IMR-90 (cell line): ENCODE measurements around the gene C1orf52. TPM values are rescaled to one million over a fixed set of nuclear protein-coding genes. Genes with fewer than 3 reads are reported as not detected.

Source experiments
- ATAC-seq: fragments of 200-7000 bp; cut with Tn5 transposase; 2 replicates; pipeline ENCODE4 v1.9.1; 2020; ENCODE audit warnings: low read depth, mild to moderate bottlenecking, moderate library complexity
- BruUV-seq: library from RNA; stranded (reverse); fragments of 400-500 nt; replicated peaks from 2 replicates; lab custom pipeline; 2021; lab: Mats Ljungman, UMichigan
- CTCF ChIA-PET: fragments of 300-600 bp; formaldehyde crosslinking; extraction: SDS; loops from one replicate; lab custom pipeline; 2021; ENCODE audit warnings: antibody characterized with exemption; lab: Yijun Ruan, JAX
- POLR2A ChIA-PET: fragments of 300-600 bp; sonication (Branson Sonifier 250); formaldehyde crosslinking; loops from one replicate; lab custom pipeline; 2022; ENCODE audit warnings: antibody characterized with exemption; ENCODE audit not compliant: unreplicated experiment; lab: Charles Lee
- DNase-seq: peaks from one replicate; pipeline ENCODE4 v3.0.0; 2013
- H2AFZ ChIP-seq: replicated peaks from 2 replicates; pipeline ENCODE3; 2013; ENCODE audit warnings: low read length, mild to moderate bottlenecking; ENCODE audit not compliant: poor library complexity
- H2AK5ac ChIP-seq: 2 replicates; pipeline ENCODE4 v1.6.1; 2013; ENCODE audit warnings: low read depth, low read length, inconsistent platforms
- H2AK9ac ChIP-seq: replicated peaks from 2 replicates; pipeline ENCODE3; 2013; ENCODE audit warnings: mild to moderate bottlenecking, low read depth, low read length, moderate library complexity; ENCODE audit not compliant: poor library complexity
- H2BK120ac ChIP-seq: 2 replicates; pipeline ENCODE4 v1.6.1; 2013; ENCODE audit warnings: low read depth, low read length, inconsistent platforms
- H2BK15ac ChIP-seq: 3 replicates; pipeline ENCODE4 v1.6.1; 2013; ENCODE audit warnings: low read depth, low read length, inconsistent platforms
- H2BK20ac ChIP-seq: 2 replicates; pipeline ENCODE4 v1.6.1; 2013; ENCODE audit warnings: low read depth, mild to moderate bottlenecking, inconsistent platforms, low read length, moderate library complexity
- H2BK5ac ChIP-seq: 2 replicates; pipeline ENCODE4 v1.6.1; 2013; ENCODE audit warnings: mild to moderate bottlenecking, low read depth, low read length, inconsistent platforms; ENCODE audit not compliant: poor library complexity, severe bottlenecking
- H3K14ac ChIP-seq: replicated peaks from 2 replicates; pipeline ENCODE4 v1.6.1; 2013; ENCODE audit warnings: low read depth, low read length, inconsistent platforms
- H3K18ac ChIP-seq: 2 replicates; pipeline ENCODE4 v1.6.1; 2013; ENCODE audit warnings: low read depth, low read length, control low read depth
- H3K23ac ChIP-seq: 2 replicates; pipeline ENCODE4 v1.6.1; 2013; ENCODE audit warnings: low read depth, low read length, inconsistent platforms
- H3K27ac ChIP-seq: 2 replicates; pipeline ENCODE4 v1.5.1; 2013; ENCODE audit warnings: mild to moderate bottlenecking, control low read depth, low read length; ENCODE audit not compliant: insufficient read depth
- H3K27me3 ChIP-seq: 2 replicates; pipeline ENCODE4 v1.6.1; 2013; ENCODE audit warnings: low read length; ENCODE audit not compliant: control insufficient read depth, insufficient read depth
- H3K36me3 ChIP-seq: 2 replicates; pipeline ENCODE4 v1.6.1; 2013; ENCODE audit warnings: low read length, mixed read lengths; ENCODE audit not compliant: control insufficient read depth, insufficient read depth
- H3K4ac ChIP-seq: 2 replicates; pipeline ENCODE4 v1.6.1; 2013; ENCODE audit warnings: low read depth, low read length, inconsistent platforms
- H3K4me1 ChIP-seq: 2 replicates; pipeline ENCODE4 v1.6.1; 2013; ENCODE audit warnings: low read length, mixed read lengths; ENCODE audit not compliant: control insufficient read depth, insufficient read depth
- H3K4me2 ChIP-seq: 2 replicates; pipeline ENCODE4 v1.6.1; 2013; ENCODE audit warnings: low read depth, mild to moderate bottlenecking, control low read depth, low read length, moderate library complexity
- H3K4me3 ChIP-seq: 2 replicates; pipeline ENCODE4 v1.5.1; 2013; ENCODE audit warnings: low read depth, mild to moderate bottlenecking, control low read depth, low read length, moderate library complexity; ENCODE audit not compliant: insufficient read depth
- H3K56ac ChIP-seq: 2 replicates; pipeline ENCODE4 v1.6.1; 2013; ENCODE audit warnings: low read length, inconsistent platforms; ENCODE audit not compliant: insufficient read depth; ENCODE audit errors: extremely low read depth
- H3K79me1 ChIP-seq, 2 experiments: 2 replicates each; pipeline ENCODE4 v1.6.1; 2013; ENCODE audit warnings: low read length in 2 of 2, inconsistent platforms in 1 of 2, low read depth in 1 of 2
- H3K9ac ChIP-seq: 2 replicates; pipeline ENCODE4 v1.6.1; 2013; ENCODE audit warnings: low read depth, low read length, control low read depth
- H3K9me1 ChIP-seq: 2 replicates; pipeline ENCODE4 v1.6.1; 2013; ENCODE audit warnings: low read length, inconsistent platforms; ENCODE audit not compliant: insufficient read depth
- H3K9me3 ChIP-seq: 2 replicates; pipeline ENCODE4 v1.6.1; 2013; ENCODE audit warnings: low read length; ENCODE audit not compliant: control insufficient read depth, insufficient read depth
- H4K20me1 ChIP-seq: 2 replicates; pipeline ENCODE4 v1.6.1; 2013; ENCODE audit warnings: low read length, inconsistent platforms; ENCODE audit not compliant: insufficient read depth
- H4K5ac ChIP-seq: 2 replicates; pipeline ENCODE4 v1.6.1; 2013; ENCODE audit warnings: mild to moderate bottlenecking, low read depth, low read length, control low read depth
- H4K8ac ChIP-seq, 2 experiments: 2 replicates each; pipeline ENCODE4 v1.6.1; 2013; ENCODE audit warnings: low read depth in 2 of 2, low read length in 2 of 2, control low read depth in 1 of 2, inconsistent platforms in 1 of 2
- H4K91ac ChIP-seq: 2 replicates; pipeline ENCODE4 v1.6.1; 2013; ENCODE audit warnings: low read depth, low read length, inconsistent platforms; ENCODE audit not compliant: insufficient read depth
- FOS ChIP-seq: fragments of 150-350 bp; IDR thresholded peaks from 2 replicates; pipeline ENCODE4 v1.6.1; 2016; ENCODE audit warnings: low read depth, low read length
- MAZ ChIP-seq: IDR thresholded peaks from 2 replicates; pipeline ENCODE4 v1.6.1; 2012; ENCODE audit warnings: low read depth, mild to moderate bottlenecking, low read length, improper control_type of control experiment, moderate library complexity, borderline replicate concordance
- MXI1 ChIP-seq: IDR thresholded peaks from 2 replicates; pipeline ENCODE4 v1.6.1; 2012; ENCODE audit warnings: low read depth, mild to moderate bottlenecking, low read length, moderate library complexity, borderline replicate concordance
- RFX5 ChIP-seq: IDR thresholded peaks from 2 replicates; pipeline ENCODE4 v1.8.0; 2012; ENCODE audit warnings: low read depth, mild to moderate bottlenecking, low read length, moderate library complexity
- WGBS, 2 experiments: methylation state at CpG; one replicate each; pipeline versions ENCODE4 v1.1.5 to v1.1.7; 2013; ENCODE audit warnings: missing lambda C conversion rate in 2 of 2; ENCODE audit not compliant: insufficient read length in 1 of 2; ENCODE audit errors: extremely low coverage in 2 of 2; 5-methylcytosine and 5-hydroxymethylcytosine counted together
- dilution Hi-C: fragments of 300-500 bp; cut with HindIII; formaldehyde crosslinking; loops from one replicate; pipeline ENCODE4 v1.14.3; 2018; ENCODE audit warnings: low sequenced_read_pairs; ENCODE audit not compliant: unreplicated experiment
- in situ Hi-C: fragments of 300-500 bp; cut with MboI; formaldehyde crosslinking; loops from 3 replicates; pipeline ENCODE4 v1.14.3; 2019; ENCODE audit warnings: low sequenced_read_pairs, inconsistent platforms, mixed read lengths
- intact Hi-C: fragments of 100-400 bp; cut with micrococcal nuclease; formaldehyde crosslinking; loops from 2 replicates; pipeline ENCODE4 v1.10.0; 2022
- polyA plus RNA-seq, 3 experiments: library from polyadenylated mRNA; depleted of rRNA; stranded (reverse); fragments of >200 nt; gene quantifications; 2 replicates each; pipeline ENCODE4 v1.2.3, GENCODE V29; 2012; ENCODE audit warnings: low replicate concordance in 1 of 3
- total RNA-seq: library from RNA; depleted of rRNA; stranded (reverse); fragments of >200 nt; gene quantifications from 2 replicates; pipeline ENCODE4 v1.2.3, GENCODE V29; 2012
- TF ChIP-seq, protein P1 (sequence below): fragments of 150-350 bp; IDR thresholded peaks from 2 replicates; pipeline ENCODE4 v1.6.1; 2017; ENCODE audit warnings: mild to moderate bottlenecking, antibody characterized with exemption, low read length, low read depth

C1orf52 gene
- total and polyA plus RNA-seq, 2 of the 4 experiments (the other 2 are of a cell fraction) = 16.3 to 33.5 TPM

DNA sequence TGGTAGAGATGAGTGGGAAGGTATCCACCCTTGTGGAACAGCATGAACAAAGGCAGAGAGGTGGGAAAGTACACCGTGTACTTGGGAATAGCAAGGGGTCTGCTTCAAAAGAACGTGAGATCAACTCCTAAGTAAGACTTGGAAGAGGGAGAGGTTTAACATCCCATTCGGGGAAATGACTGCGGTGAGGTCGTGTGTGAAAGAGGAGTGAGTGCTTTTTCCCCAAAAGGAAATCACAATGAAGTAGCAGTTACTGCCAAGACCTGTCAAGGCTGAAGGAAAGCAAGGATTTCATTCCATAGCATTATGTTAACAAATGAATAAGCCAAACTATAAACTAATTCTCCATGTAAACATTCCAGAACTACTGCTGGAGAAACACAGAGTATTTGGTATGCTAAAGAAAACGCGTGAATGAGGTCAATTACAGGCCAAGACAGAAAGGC lies 38.7 kb downstream of the C1orf52 start:
- peaks cover 12% of the 10 kb centered on the region for H3K9me1 ChIP-seq
- no TSS peak for BruUV-seq
- peak overlapping the region; percentile 95 for H3K18ac ChIP-seq
- H2AK9ac ChIP-seq = peak overlapping the region; percentile 51
- H3K27me3 ChIP-seq = no peaks in the 10 kb centered on the region
- H2BK20ac ChIP-seq = peak overlapping the region; percentile 99
- peak overlapping the region; percentile 73 for H3K56ac ChIP-seq
- 0% methylated on average over 2 of the region's 7 CpGs; no CpG with 5 or more reads in 1 of the 2 experiments for WGBS, 2 experiments
- no peak overlapping the region for H3K4me3 ChIP-seq
- peaks cover 21% of the 10 kb centered on the region for H3K4me1 ChIP-seq
- no peaks in the 10 kb centered on the region for H3K36me3 ChIP-seq
- peak overlapping the region; percentile 79 for H3K27ac ChIP-seq
- CTCF ChIA-PET = interaction anchor here (0.7 to 1.1 kb wide), 2 partner anchors 34 to 39 kb away, joined by 3 to 4 read pairs; partner anchors contain the start of gene C1orf52
- peak overlapping the region; percentile 63 for H2AK5ac ChIP-seq
- H4K91ac ChIP-seq = peak overlapping the region; percentile 99
- no peaks in the 10 kb centered on the region for H3K79me1 ChIP-seq
- peak overlapping the region; percentile 20 to 92 for H4K8ac ChIP-seq
- H3K4ac ChIP-seq = peak overlapping the region; percentile 98
- in situ Hi-C loops = no loop called here
- dilution Hi-C loops = no loop called here
- no peaks in the 10 kb centered on the region for H4K20me1 ChIP-seq
- peak overlapping the region; percentile 96 for H3K23ac ChIP-seq
- H3K4me2 ChIP-seq = peak overlapping the region; percentile 59
- peak overlapping the region; percentile 99 for H2BK120ac ChIP-seq
- peak; percentile 70 for DNase-seq
- peak; percentile 76 for ATAC-seq
- H2BK15ac ChIP-seq = peak overlapping the region; percentile 89; the same call in 2 of the 3 replicates
- peak overlapping the region; percentile 46 for H3K9ac ChIP-seq
- H2BK5ac ChIP-seq = peak overlapping the region; percentile 94
- peak overlapping the region; percentile 70 for H2AFZ ChIP-seq
- TF ChIP-seq MAZ (no peak), RFX5 (no peak), FOS (no peak), MXI1 (no peak)
- TF ChIP-seq, protein P1, sequence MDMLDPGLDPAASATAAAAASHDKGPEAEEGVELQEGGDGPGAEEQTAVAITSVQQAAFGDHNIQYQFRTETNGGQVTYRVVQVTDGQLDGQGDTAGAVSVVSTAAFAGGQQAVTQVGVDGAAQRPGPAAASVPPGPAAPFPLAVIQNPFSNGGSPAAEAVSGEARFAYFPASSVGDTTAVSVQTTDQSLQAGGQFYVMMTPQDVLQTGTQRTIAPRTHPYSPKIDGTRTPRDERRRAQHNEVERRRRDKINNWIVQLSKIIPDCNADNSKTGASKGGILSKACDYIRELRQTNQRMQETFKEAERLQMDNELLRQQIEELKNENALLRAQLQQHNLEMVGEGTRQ = no peak
- intact Hi-C loops = no loop called here
- peaks cover 2% of the 10 kb centered on the region; the same call in 1 of the 2 replicates for H3K9me3 ChIP-seq
- POLR2A ChIA-PET = no interaction called here
- peak overlapping the region; percentile 98 for H3K14ac ChIP-seq
- H4K5ac ChIP-seq = peak overlapping the region; percentile 87
